BE2C (cell line): ENCODE results near the gene PTPRM.

Experiments used
- DNase-seq: peaks from one replicate; pipeline ENCODE4 v3.0.0-alpha.2; 2020
- H3K27me3 ChIP-seq: fragments of 250-450 bp; sonication (Bioruptor Pico); 2 replicates; pipeline ENCODE4 v1.5.1; 2020; ENCODE audit warnings: mild to moderate bottlenecking
- H3K36me3 ChIP-seq: fragments of 250-450 bp; sonication (Bioruptor Pico); 2 replicates; pipeline ENCODE4 v1.5.1; 2020; ENCODE audit warnings: mild to moderate bottlenecking
- H3K4me1 ChIP-seq: fragments of 250-450 bp; sonication (Bioruptor Pico); 2 replicates; pipeline ENCODE4 v1.5.1; 2020
- H3K4me3 ChIP-seq: 2 replicates; pipeline ENCODE4 v1.5.1; 2011; ENCODE audit warnings: low read depth, low read length
- H3K9me3 ChIP-seq: fragments of 250-450 bp; sonication (Bioruptor Pico); 2 replicates; pipeline ENCODE4 v1.5.1; 2020
- CTCF ChIP-seq: IDR thresholded peaks from 2 replicates; pipeline ENCODE4 v1.5.1; 2012; ENCODE audit warnings: mild to moderate bottlenecking, low read depth, low read length

The PTPRM gene

GRCh38 chr18:7821784-7822183 lies 254.7 kb downstream of the PTPRM start:
- Histone ChIP-seq H3K4me1 (no peaks in the 10 kb centered on the region), H3K9me3 (no peaks in the 10 kb centered on the region), H3K27me3 (no peaks in the 10 kb centered on the region), H3K36me3 (no peaks in the 10 kb centered on the region), H3K4me3 (no peak overlapping the region)
- TF ChIP-seq CTCF = no peak
- DNase-seq = no peak

- H3K36me3 ChIP-seq = no peaks in the 10 kb centered on the region
- H3K9me3 ChIP-seq = no peaks in the 10 kb centered on the region
- no peaks in the 10 kb centered on the region for H3K4me1 ChIP-seq
- DNase-seq = no peak
- no peak for TF ChIP-seq CTCF
- H3K4me3 ChIP-seq = no peak overlapping the region
- H3K27me3 ChIP-seq = no peaks in the 10 kb centered on the region
Measured at GRCh38 chr18:7822435-7823331, 255.6 kb downstream of the PTPRM start.

- Histone ChIP-seq H3K36me3 (no peaks in the 10 kb centered on the region), H3K4me1 (no peaks in the 10 kb centered on the region), H3K9me3 (no peaks in the 10 kb centered on the region), H3K27me3 (no peaks in the 10 kb centered on the region), H3K4me3 (no peak overlapping the region)
- no peak for DNase-seq
- TF ChIP-seq CTCF = no peak
Measured at GRCh38 chr18:7824970-7825369, 257.9 kb downstream of the PTPRM start.

- no peaks in the 10 kb centered on the region for H3K9me3 ChIP-seq
- TF ChIP-seq CTCF = no peak
- no peak for DNase-seq
- no peak overlapping the region for H3K4me3 ChIP-seq
- no peaks in the 10 kb centered on the region for H3K4me1 ChIP-seq
- H3K27me3 ChIP-seq = no peaks in the 10 kb centered on the region
- H3K36me3 ChIP-seq = no peaks in the 10 kb centered on the region
Measured at GRCh38 chr18:7830468-7830867, 263.4 kb downstream of the PTPRM start.

GRCh38 chr18:7839548-7839947 lies 272.4 kb downstream of the PTPRM start:
- H3K4me1 ChIP-seq = no peaks in the 10 kb centered on the region
- H3K9me3 ChIP-seq = no peaks in the 10 kb centered on the region
- no peak overlapping the region for H3K4me3 ChIP-seq
- no peaks in the 10 kb centered on the region for H3K27me3 ChIP-seq
- no peaks in the 10 kb centered on the region for H3K36me3 ChIP-seq
- TF ChIP-seq CTCF = no peak
- DNase-seq = no peak

GRCh38 chr18:7840411-7840810 lies 273.3 kb downstream of the PTPRM start:
- H3K36me3 ChIP-seq = no peaks in the 10 kb centered on the region
- H3K9me3 ChIP-seq = no peaks in the 10 kb centered on the region
- no peaks in the 10 kb centered on the region for H3K4me1 ChIP-seq
- H3K27me3 ChIP-seq = no peaks in the 10 kb centered on the region
- H3K4me3 ChIP-seq = no peak overlapping the region
- DNase-seq = no peak
- no peak for TF ChIP-seq CTCF
